Endothelial cell (in vitro differentiated cells): ENCODE data around the gene PARP1. TPM values are rescaled to one million over a fixed set of nuclear protein-coding genes. Genes with fewer than 3 reads are reported as not detected.

Experiments used
- DNase-seq: peaks from one replicate; pipeline ENCODE4 v3.0.0; 2021; ENCODE audit warnings: low spot score
- H3K27ac Mint-ChIP-seq: one replicate; pipeline ENCODE4 v1.8.0; 2021; ENCODE audit warnings: mixed read lengths, inconsistent platforms; ENCODE audit not compliant: unreplicated experiment
- H3K27me3 Mint-ChIP-seq: one replicate; pipeline ENCODE4 v1.8.0; 2021; ENCODE audit warnings: mild to moderate bottlenecking, moderate library complexity, mixed read lengths, inconsistent platforms; ENCODE audit not compliant: unreplicated experiment
- H3K36me3 Mint-ChIP-seq: one replicate; pipeline ENCODE4 v1.8.0; 2021; ENCODE audit warnings: mild to moderate bottlenecking, low read depth, mixed read lengths, inconsistent platforms; ENCODE audit not compliant: unreplicated experiment
- H3K4me1 Mint-ChIP-seq: one replicate; pipeline ENCODE4 v1.8.0; 2021; ENCODE audit warnings: mild to moderate bottlenecking, mixed read lengths, inconsistent platforms; ENCODE audit not compliant: unreplicated experiment
- H3K4me3 Mint-ChIP-seq: one replicate; pipeline ENCODE4 v1.8.0; 2021; ENCODE audit warnings: mild to moderate bottlenecking, mixed read lengths, inconsistent platforms; ENCODE audit not compliant: unreplicated experiment
- H3K9me3 Mint-ChIP-seq: one replicate; pipeline ENCODE4 v1.8.0; 2021; ENCODE audit warnings: mixed read lengths, inconsistent platforms; ENCODE audit not compliant: unreplicated experiment
- CTCF ChIP-seq: fragments of 200-600 bp; sonication (generic); IDR thresholded peaks from one replicate; pipeline ENCODE4 v1.5.0; 2021; ENCODE audit warnings: antibody characterized with exemption; ENCODE audit not compliant: unreplicated experiment
- total RNA-seq: library from RNA; stranded (reverse); fragmentation: NEBNext Ultra II Directional; extraction: Animal tissue kit (Norgen Biotek cat#: 25700); gene quantifications from one replicate; pipeline ENCODE4 v1.2.1, GENCODE V29; 2021; ENCODE audit not compliant: unreplicated experiment

PARP1 gene
- total RNA-seq, 1 donor from 2014 or later: 131 TPM

DNA sequence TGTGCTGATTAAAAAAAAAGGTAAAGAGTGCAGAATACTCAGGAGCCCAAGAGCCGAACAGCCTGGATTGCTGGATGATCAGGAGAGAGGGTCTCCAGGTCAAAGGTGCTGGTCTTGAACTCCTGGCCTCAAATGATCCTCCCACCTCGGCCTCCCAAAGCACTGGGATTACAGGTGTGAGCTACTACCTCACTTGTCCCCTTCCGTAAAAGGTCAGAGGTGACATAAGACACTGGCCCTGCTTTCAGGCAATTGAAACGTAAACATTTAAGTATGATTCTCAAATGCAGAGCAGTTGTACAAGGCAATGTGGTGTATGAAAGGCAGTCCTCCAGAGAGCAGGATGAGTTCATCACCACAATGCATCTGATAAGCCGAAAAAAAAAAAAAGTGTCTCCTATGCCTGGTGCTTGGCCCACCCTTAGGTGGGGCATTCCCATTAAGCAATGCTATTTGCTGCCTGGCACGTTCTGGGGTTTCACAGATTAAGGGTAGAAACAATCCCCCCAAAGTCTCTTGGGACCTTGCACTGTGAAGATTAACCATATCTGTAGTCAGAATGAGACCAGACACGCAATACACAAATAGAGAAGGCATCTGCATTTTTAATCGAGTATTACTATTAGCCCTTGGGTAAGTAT is 47.7 kb downstream of the PARP1 start:
- Mint-ChIP-seq H3K4me1 (no peaks in the 10 kb centered on the region), H3K4me3 (no peak overlapping the region), H3K27me3 (no peaks in the 10 kb centered on the region), H3K36me3 (peaks cover 41% of the 10 kb centered on the region), H3K9me3 (no peaks in the 10 kb centered on the region), H3K27ac (no peak overlapping the region)
- no peak for TF ChIP-seq CTCF
- DNase-seq: no peak

- H3K27ac Mint-ChIP-seq: no peak overlapping the region
- H3K4me1 Mint-ChIP-seq: peaks cover 11% of the 10 kb centered on the region
- H3K9me3 Mint-ChIP-seq: no peaks in the 10 kb centered on the region
- no peak for TF ChIP-seq CTCF
- no peaks in the 10 kb centered on the region for H3K27me3 Mint-ChIP-seq
- DNase-seq: no peak
- H3K36me3 Mint-ChIP-seq: peaks cover 24% of the 10 kb centered on the region
- H3K4me3 Mint-ChIP-seq: no peak overlapping the region
These were observed 50.5 kb downstream of the PARP1 start for GRCh38 chr1:226357416-226357815.

- no peak for DNase-seq
- Mint-ChIP-seq H3K4me3 (no peak overlapping the region), H3K36me3 (peaks cover 12% of the 10 kb centered on the region), H3K9me3 (no peaks in the 10 kb centered on the region), H3K27ac (no peak overlapping the region), H3K27me3 (no peaks in the 10 kb centered on the region), H3K4me1 (peaks cover 18% of the 10 kb centered on the region)
- no peak for TF ChIP-seq CTCF
These were observed 52.0 kb downstream of the PARP1 start for GRCh38 chr1:226355669-226356551.

GRCh38 chr1:226355016-226355415 is 52.9 kb downstream of the PARP1 start:
- Mint-ChIP-seq H3K27me3 (no peaks in the 10 kb centered on the region), H3K9me3 (no peaks in the 10 kb centered on the region), H3K36me3 (peaks cover 8% of the 10 kb centered on the region), H3K4me1 (peaks cover 25% of the 10 kb centered on the region), H3K4me3 (no peak overlapping the region), H3K27ac (no peak overlapping the region)
- no peak for TF ChIP-seq CTCF
- DNase-seq: no peak
